ENCODE data around the gene LRRK1.
A peak's percentile ranks its signal among the peaks of the same experiment; 100 is the strongest.

LRRK1 gene

DNA sequence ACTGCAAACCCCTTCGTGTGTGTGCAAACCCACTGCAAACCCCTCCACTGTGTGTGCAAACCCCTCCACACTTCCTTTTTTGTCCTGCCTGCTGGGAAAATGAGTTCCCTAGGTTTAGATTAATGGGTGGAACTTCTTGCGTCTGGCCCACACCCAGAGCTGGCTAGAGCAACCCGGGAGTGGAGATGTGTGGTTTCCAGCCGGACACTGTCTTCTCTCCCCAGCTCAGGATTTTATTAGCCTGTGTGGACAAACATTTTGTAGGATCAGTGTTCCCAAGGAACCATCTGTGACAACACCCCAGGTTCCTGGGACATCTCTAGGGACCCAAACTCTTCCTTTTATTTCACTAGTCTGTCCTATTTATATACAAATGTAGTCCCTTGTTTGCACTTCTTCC is 9.6 kb upstream of the LRRK1 start:
- Histone ChIP-seq H3K4me1 (no peaks in the 10 kb centered on the region), H3K4me3 (no peak overlapping the region), H3K27me3 (ENCODE audit: low read depth) (no peaks in the 10 kb centered on the region), H3K36me3 (replicated peaks) (no peaks in the 10 kb centered on the region; the same call in 1 of the 2 replicates), H3K9me3 (no peaks in the 10 kb centered on the region)
- DNase-seq (ENCODE audit: low spot score in 2 of 2), result no peak
- in situ Hi-C loops (cut with MboI; ENCODE audit: low sequenced_read_pairs), result loop anchor here (25.0 kb wide), 1 partner anchor 353 kb away; the partner anchor contains the start of gene CHSY1

DNA sequence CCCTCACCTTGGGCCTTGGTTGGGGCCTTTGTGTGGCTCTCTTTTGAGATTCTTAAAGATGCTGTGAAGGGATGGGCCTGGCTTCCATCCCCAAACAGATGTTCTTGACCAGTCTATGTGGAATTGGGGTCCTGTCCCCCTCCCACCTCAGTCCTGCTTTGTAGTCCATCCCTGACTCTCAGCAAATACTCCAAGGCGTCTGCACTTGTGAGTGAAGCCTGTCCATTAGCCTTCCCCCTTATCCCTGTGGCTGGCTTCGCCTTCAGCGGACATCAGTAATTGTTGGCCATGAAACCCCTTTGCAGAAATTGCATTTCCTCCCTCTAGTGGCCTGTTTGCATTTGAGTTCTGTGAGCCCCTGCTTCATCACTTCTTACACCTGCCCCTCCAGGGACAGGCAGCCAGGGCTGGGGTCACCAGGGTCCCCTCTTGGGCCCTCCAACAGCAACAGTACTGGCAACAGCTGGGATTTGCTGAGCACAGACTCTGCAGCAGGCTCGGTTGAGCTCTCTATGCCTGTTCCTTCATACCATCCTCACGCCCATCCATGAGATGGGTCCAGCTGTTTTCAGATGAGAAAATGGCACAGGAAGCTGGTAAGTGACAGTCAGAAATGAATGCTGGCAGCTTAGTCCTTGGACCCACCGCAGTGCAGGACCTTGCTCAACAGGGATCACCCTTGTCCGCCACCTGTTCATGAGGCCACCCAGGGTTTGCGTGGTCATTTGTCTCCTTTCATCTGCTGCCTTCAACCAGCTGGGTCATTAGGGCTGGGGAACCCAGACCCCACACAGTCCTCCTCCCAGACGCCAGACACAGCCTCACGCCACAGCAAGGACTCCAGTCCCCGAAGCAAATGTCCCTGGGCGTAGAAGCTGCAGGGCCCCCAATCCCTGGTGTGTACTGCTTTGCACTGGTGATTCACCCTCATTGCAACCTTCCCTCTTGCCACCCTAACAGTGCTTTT is 8.9 kb upstream of the LRRK1 start:
- no peak overlapping the region for H3K4me3 ChIP-seq
- in situ Hi-C loops (cut with MboI; ENCODE audit: low sequenced_read_pairs), result loop anchor here (25.0 kb wide), 1 partner anchor 352 kb away; the partner anchor contains the start of gene CHSY1
- DNase-seq (ENCODE audit: low spot score in 2 of 2), result no peak
- H3K4me1 ChIP-seq, result no peaks in the 10 kb centered on the region
- H3K27me3 ChIP-seq (ENCODE audit: low read depth), result no peaks in the 10 kb centered on the region
- no peaks in the 10 kb centered on the region for H3K9me3 ChIP-seq
- no peaks in the 10 kb centered on the region; the same call in 1 of the 2 replicates for H3K36me3 ChIP-seq (replicated peaks)

DNA sequence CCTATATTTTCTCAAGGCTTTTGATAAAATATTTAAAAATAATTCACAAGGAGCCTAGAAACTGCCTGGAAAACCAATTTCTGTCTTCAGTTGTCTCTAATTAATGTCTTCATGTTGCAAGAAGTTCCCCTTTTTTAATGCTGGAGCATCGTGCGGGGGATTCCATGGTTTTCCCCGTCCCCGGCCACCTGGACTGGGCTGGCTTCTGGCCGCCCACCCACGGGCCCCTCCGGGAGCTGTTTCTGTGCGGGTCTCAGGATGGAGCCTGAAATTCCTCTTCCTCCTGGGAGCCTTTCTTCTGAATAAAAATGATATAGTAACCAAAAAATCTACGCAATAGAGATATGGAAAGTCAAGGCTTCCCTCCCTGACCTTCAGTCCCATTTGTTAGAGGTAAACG is 8.1 kb upstream of the LRRK1 start:
- Histone ChIP-seq H3K27me3 (ENCODE audit: low read depth) (no peaks in the 10 kb centered on the region), H3K4me3 (no peak overlapping the region), H3K9me3 (no peaks in the 10 kb centered on the region), H3K36me3 (replicated peaks) (no peaks in the 10 kb centered on the region; the same call in none of the 2 replicates), H3K4me1 (no peaks in the 10 kb centered on the region)
- DNase-seq (ENCODE audit: low spot score in 2 of 2), result no peak
- in situ Hi-C loops (cut with MboI; ENCODE audit: low sequenced_read_pairs), result loop anchor here (25.0 kb wide), 1 partner anchor 351 kb away; the partner anchor contains the start of gene CHSY1

DNA sequence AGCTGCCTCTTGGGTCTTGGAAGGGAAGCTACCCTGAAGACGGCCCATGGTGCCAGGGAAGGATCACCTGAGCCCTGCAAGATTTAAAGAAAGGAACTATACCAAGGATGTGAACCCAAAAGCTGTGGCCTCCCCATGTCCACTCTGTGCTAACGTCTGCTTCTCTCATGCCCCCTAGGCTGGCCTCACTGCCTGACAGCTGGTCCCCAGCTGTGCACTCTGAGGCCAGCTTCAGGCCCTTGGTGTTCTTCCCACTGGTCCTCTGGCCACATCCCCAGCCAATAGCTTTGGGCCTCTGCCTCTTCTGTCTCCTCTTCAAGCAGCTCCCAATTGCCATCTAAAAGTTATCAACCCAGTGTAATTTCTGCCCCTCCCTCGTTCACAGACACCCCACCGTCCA is 5.2 kb upstream of the LRRK1 start:
- DNase-seq (ENCODE audit: low spot score in 2 of 2), result no peak
- no peak overlapping the region for H3K4me3 ChIP-seq
- no peaks in the 10 kb centered on the region for H3K9me3 ChIP-seq
- in situ Hi-C loops (cut with MboI; ENCODE audit: low sequenced_read_pairs), result loop anchor here (25.0 kb wide), 1 partner anchor 348 kb away; the partner anchor contains the start of gene CHSY1
- H3K36me3 ChIP-seq (replicated peaks), result no peaks in the 10 kb centered on the region; the same call in none of the 2 replicates
- no peaks in the 10 kb centered on the region for H3K27me3 ChIP-seq (ENCODE audit: low read depth)
- H3K4me1 ChIP-seq, result peaks cover 8% of the 10 kb centered on the region

DNA sequence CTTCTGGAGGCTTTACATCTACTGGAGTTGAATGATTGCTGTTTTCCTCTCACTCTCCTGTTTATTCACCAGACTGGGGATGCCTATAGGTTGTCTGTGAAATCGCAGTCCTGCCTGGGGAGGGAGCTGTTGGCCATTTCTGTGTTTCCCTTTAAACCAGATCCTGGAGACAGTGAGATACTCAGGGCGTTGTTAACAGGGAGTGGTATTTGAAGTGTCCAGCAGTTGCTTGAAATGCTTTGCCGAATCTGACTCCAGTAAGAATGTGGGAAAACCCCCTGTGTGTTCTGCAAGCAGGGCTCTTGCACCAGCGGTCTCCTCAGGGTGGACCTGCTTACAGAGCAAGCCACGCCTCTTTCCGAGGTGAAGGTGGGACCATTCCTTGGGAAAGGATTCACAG is 4.3 kb upstream of the LRRK1 start:
- H3K4me1 ChIP-seq, result peaks cover 8% of the 10 kb centered on the region
- in situ Hi-C loops (cut with MboI; ENCODE audit: low sequenced_read_pairs), result loop anchor here (5.0 to 25.0 kb wide), 2 partner anchors 92 to 347 kb away; partner anchors contain the start of gene CHSY1
- H3K27me3 ChIP-seq (ENCODE audit: low read depth), result no peaks in the 10 kb centered on the region
- no peaks in the 10 kb centered on the region for H3K9me3 ChIP-seq
- H3K4me3 ChIP-seq, result no peak overlapping the region
- H3K36me3 ChIP-seq (replicated peaks), result no peaks in the 10 kb centered on the region; the same call in none of the 2 replicates
- DNase-seq (ENCODE audit: low spot score in 2 of 2), result no peak

DNA sequence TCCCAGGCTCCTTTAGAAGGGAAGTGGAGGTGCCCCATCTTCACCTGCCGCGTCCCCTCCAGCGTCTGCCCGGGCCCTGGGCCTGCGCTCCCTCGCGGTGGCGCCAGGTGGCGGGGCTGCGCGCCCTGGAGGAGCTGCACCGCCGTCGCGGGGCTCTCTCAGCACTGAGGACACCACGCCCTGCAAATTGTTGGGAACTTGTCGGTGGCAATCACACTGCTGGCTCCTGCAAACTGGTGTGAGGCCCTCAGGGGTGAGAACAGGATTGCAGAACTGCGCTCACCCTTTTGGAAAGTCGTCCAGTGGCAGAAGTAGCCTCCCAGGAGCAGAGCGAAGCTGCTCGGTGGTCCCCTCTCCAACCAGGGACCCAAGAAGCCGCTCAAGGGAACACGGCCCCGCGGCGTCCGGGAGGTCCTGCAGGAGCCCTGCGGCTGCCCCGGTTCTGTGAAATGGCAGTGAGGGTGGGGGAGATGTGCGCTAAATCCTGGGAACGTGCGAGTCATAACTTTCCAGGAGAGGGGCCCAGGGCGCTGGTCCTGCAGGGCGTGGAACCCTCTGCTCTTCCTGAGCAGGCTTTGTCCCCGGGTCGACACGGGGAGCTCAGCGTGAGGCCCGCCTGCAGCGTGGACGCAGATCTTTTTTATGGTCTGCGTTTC is 995 bp upstream of the LRRK1 start:
- in situ Hi-C loops (cut with MboI; ENCODE audit: low sequenced_read_pairs), result loop anchor here (5.0 to 25.0 kb wide), 2 partner anchors 89 to 344 kb away; partner anchors contain the start of gene CHSY1
- Histone ChIP-seq H3K4me1 (peaks cover 12% of the 10 kb centered on the region), H3K36me3 (replicated peaks) (no peaks in the 10 kb centered on the region; the same call in none of the 2 replicates), H3K27me3 (ENCODE audit: low read depth) (no peaks in the 10 kb centered on the region), H3K4me3 (peak overlapping the region; percentile 48), H3K9me3 (no peaks in the 10 kb centered on the region)
- peak; percentile 84 to 90 for DNase-seq (ENCODE audit: low spot score in 2 of 2)

DNA sequence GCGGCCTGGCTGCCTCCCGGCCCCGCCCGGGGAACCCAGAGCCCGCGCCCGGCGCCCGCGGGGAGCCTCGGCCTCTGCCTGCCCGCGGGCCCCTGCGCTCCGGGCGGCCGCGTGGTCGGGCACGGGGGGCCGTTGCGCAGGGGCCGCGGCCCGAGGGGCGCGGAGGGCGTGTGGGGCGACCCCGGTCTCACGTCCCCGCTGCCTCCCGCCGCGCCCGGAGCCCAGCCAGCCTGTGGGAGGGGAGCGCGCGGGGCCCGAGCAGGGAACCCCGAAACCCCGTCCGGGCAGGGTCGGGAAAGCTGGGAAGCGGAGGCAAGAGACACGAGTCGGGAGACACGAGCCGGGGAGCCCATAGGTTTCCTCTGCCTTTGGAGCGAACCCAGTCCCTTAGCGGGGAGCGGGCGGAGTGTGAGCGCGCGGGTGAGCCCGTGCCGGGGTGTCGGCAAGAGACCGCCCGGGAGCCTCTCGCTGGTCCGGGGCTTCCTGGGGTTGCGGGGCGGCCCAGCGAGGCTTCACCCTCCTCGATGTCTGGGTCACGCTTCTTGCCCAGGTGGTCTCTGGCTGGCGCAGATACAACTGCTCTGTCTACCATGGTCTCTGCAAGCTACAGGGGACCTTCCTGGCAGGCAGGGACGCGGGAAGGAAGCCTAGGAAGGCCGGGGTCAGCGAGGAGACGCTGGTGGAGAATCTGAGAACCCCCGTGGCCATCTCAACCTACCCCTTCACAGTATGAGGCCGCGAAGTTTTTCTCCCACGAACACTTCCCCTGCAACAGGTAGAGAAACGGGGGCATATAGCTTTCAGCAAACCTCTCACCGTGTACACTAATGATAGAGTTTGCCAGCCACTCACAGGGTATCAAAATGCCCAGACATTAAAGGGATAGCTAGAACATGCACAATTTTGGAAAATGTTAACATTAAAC is 586 bp downstream of the LRRK1 start:
- Histone ChIP-seq H3K36me3 (replicated peaks) (peaks cover 3% of the 10 kb centered on the region), H3K27me3 (ENCODE audit: low read depth) (no peaks in the 10 kb centered on the region), H3K9me3 (no peaks in the 10 kb centered on the region), H3K4me3 (peak overlapping the region; percentile 56), H3K4me1 (peaks cover 12% of the 10 kb centered on the region)
- DNase-seq (ENCODE audit: low spot score in 2 of 2), result peak in 1 of 2 experiments; percentile 47
- in situ Hi-C loops (cut with MboI; ENCODE audit: low sequenced_read_pairs), result loop anchor here (5.0 to 25.0 kb wide), 2 partner anchors 88 to 343 kb away; partner anchors contain the start of gene CHSY1

DNA sequence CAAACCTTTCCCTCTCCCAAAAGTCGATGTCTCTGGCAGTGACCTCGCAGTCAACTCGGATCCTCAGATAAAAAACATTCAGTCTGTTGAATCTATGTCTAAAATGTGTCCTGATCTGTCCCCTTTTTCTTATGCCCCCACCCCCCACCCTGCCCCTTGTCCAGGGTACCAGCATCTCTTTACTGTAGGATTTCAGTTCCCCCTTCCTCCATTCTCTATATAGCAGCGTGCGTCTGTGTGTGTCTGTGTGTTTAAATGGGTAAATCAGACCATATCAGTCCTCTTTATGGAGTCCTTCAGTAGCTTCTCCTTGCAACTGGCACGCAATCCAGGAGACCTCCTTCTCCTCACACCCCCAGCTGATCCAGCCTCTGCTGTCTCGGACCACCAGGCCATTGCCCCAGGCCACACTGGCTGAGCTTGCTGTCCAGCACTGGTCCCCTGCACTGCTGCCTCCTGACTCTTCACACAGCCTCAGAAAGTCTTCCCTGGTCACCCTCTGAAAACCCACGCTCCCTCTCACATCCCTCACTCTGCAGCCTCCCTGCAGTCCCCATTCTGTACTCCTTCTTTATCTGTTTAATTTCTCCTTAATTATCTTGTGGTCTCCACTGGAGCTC is 1.5 kb downstream of the LRRK1 start:
- Histone ChIP-seq H3K9me3 (no peaks in the 10 kb centered on the region), H3K27me3 (ENCODE audit: low read depth) (no peaks in the 10 kb centered on the region), H3K4me1 (peaks cover 12% of the 10 kb centered on the region), H3K4me3 (peak overlapping the region; percentile 56), H3K36me3 (replicated peaks) (peaks cover 6% of the 10 kb centered on the region)
- no peak for DNase-seq (ENCODE audit: low spot score in 2 of 2)
- in situ Hi-C loops (cut with MboI; ENCODE audit: low sequenced_read_pairs), result loop anchor here (25.0 kb wide), 1 partner anchor 342 kb away; the partner anchor contains the start of gene CHSY1

DNA sequence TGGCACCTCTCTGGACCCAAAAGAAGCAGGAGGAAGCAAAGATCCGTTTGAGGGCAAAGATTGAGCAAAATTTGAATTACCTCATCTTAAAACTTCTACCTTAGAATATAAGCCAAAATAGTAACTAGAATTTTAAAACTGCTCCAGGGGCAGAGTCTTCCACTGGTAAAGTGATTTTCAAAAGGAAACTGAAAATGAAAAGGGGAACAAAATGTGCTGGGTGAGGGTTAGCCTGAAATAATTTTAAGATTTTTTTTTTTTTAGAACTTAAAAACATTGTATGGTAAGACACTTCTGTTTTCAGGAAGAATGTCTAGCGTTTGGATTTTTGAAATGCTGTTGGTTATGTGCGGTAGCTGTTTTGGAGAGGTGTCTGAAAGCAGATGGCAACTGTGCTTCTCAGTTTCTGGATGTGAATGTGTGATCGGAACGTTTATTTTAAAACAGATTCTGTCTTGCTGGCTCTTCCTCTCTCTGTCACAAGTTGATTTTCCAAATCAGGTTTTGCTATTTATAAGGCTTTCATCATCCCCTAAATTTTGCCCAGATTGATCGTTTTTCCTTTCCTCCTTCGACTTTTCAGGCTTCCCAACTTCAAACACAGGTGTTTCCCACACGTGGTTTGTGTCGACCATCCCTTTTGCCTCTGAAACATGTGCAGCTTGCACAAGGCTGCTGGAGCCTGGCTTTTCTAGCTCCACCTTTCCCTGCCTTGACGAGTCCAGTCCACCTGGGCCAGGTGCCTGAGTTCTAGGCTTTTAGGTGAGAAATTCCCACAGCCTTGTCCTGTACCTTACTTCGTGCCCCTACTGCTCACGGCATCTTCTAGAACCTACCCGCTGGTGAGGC is 3.3 kb downstream of the LRRK1 start:
- DNase-seq (ENCODE audit: low spot score in 2 of 2), result no peak
- Histone ChIP-seq H3K4me1 (peaks cover 12% of the 10 kb centered on the region), H3K9me3 (no peaks in the 10 kb centered on the region), H3K36me3 (replicated peaks) (peaks cover 13% of the 10 kb centered on the region), H3K27me3 (ENCODE audit: low read depth) (no peaks in the 10 kb centered on the region), H3K4me3 (no peak overlapping the region)
- in situ Hi-C loops (cut with MboI; ENCODE audit: low sequenced_read_pairs), result loop anchor here (25.0 kb wide), 1 partner anchor 340 kb away; the partner anchor contains the start of gene CHSY1

DNA sequence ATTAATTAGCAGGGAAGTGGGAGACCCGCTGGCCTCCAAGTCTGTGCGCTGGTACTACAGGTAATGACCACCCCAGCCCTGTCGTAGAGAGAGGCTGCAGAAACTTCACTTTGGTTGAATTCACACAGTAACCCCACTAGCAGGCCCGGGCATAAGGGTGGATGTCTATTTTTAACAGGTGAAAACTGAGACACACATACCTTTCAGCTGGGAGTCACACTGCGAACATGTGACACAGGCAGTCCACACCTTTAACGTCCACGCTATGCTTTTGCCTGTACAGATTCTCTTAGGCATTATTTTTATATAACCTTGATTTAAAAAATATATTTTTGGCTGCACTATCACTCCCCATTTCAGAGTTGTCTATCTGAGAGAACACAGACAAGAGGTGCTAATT is 3.9 kb downstream of the LRRK1 start:
- DNase-seq (ENCODE audit: low spot score in 2 of 2), result no peak
- peaks cover 8% of the 10 kb centered on the region for H3K4me1 ChIP-seq
- no peaks in the 10 kb centered on the region for H3K27me3 ChIP-seq (ENCODE audit: low read depth)
- no peaks in the 10 kb centered on the region for H3K9me3 ChIP-seq
- in situ Hi-C loops (cut with MboI; ENCODE audit: low sequenced_read_pairs), result loop anchor here (25.0 kb wide), 1 partner anchor 339 kb away; the partner anchor contains the start of gene CHSY1
- no peak overlapping the region for H3K4me3 ChIP-seq
- H3K36me3 ChIP-seq (replicated peaks), result peaks cover 13% of the 10 kb centered on the region

DNA sequence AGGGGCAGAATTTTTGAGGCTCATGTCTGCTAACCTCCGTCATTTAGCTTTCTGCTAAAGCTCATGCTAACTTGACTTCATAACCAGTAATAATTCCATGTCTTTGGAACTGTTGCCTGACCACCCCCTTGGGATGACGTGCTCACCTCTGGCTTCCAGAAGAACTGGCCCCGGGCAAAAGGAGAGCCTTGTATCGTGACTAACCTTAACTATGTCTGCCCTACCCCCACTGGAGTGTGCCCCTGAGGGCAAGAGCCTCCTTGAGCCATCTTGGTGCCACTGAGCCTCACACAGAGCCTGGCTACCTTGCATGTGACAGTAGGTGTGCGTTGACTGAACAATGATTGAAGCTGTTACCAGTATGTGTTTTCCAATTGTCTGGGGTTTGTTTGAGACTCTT is 4.7 kb downstream of the LRRK1 start:
- Histone ChIP-seq H3K4me1 (peaks cover 4% of the 10 kb centered on the region), H3K9me3 (no peaks in the 10 kb centered on the region), H3K27me3 (ENCODE audit: low read depth) (no peaks in the 10 kb centered on the region), H3K4me3 (no peak overlapping the region), H3K36me3 (replicated peaks) (peaks cover 16% of the 10 kb centered on the region)
- in situ Hi-C loops (cut with MboI; ENCODE audit: low sequenced_read_pairs), result loop anchor here (25.0 kb wide), 1 partner anchor 338 kb away; the partner anchor contains the start of gene CHSY1
- no peak for DNase-seq (ENCODE audit: low spot score in 2 of 2)

Measured in HAP-1 (cell line).